Naive thymus-derived CD4-positive, alpha-beta T cell (primary cell): ENCODE results near the gene PIGZ. TPM values are rescaled to one million over a fixed set of nuclear protein-coding genes. Genes with fewer than 3 reads are reported as not detected.

Experiments used
- ATAC-seq: fragments of 150-1000 bp; cut with Tn5 transposase; 2 replicates; pipeline ENCODE4 v1.10.0; 2021; ENCODE audit warnings: mild to moderate bottlenecking, moderate library complexity
- CTCF ChIA-PET: fragments of 350-600 bp; sonication (Branson Sonifier 250); formaldehyde crosslinking; loops from one replicate; lab custom pipeline; 2021; ENCODE audit warnings: antibody characterized with exemption; lab: Charles Lee
- POLR2A ChIA-PET: fragments of 350-600 bp; sonication (Branson Sonifier 250); formaldehyde crosslinking; loops from one replicate; lab custom pipeline; 2021; ENCODE audit warnings: antibody characterized with exemption, inconsistent platforms; lab: Charles Lee
- DNase-seq, 9 donors: peaks; one replicate each; pipeline versions ENCODE4 v3.0.0 to v3.0.0-alpha.2; 2020 to 2022; ENCODE audit warnings: mixed read lengths in 1 of 9
- H3K27ac ChIP-seq: one replicate; pipeline ENCODE4 v1.7.0; 2013; ENCODE audit warnings: mild to moderate bottlenecking, low read depth, low read length, moderate library complexity
- H3K27me3 ChIP-seq, 2 donors: one replicate each; pipeline ENCODE4 v1.7.0; 2013; ENCODE audit warnings: low read length in 2 of 2, mild to moderate bottlenecking in 2 of 2, moderate library complexity in 2 of 2; ENCODE audit not compliant: control insufficient read depth in 2 of 2, insufficient read depth in 2 of 2
- H3K36me3 ChIP-seq, 3 experiments: 1 replicate in 2 of 3; 2 replicates in 1 of 3; pipeline ENCODE4 v1.7.0; 2013; ENCODE audit warnings: low read length in 3 of 3, mild to moderate bottlenecking in 3 of 3, moderate library complexity in 1 of 3; ENCODE audit not compliant: insufficient read depth in 3 of 3, control insufficient read depth in 2 of 3
- H3K4me1 ChIP-seq, 2 donors: one replicate each; pipeline ENCODE4 v1.7.0; 2013; ENCODE audit warnings: low read length in 2 of 2, mild to moderate bottlenecking in 2 of 2, moderate library complexity in 1 of 2; ENCODE audit not compliant: control insufficient read depth in 2 of 2, insufficient read depth in 2 of 2
- H3K4me3 ChIP-seq: 2 replicates; pipeline ENCODE4 v1.7.0; 2013; ENCODE audit warnings: mild to moderate bottlenecking, low read length
- H3K9me3 ChIP-seq, 3 experiments: 1 replicate in 2 of 3; 2 replicates in 1 of 3; pipeline ENCODE4 v1.7.0; 2013; ENCODE audit warnings: low read length in 3 of 3; ENCODE audit not compliant: control insufficient read depth in 2 of 3
- H3K27ac Mint-ChIP-seq, 9 donors: one replicate each; pipeline ENCODE4 v1.8.0; 2020 to 2022; ENCODE audit warnings: mixed read lengths in 9 of 9, mild to moderate bottlenecking in 8 of 9, moderate library complexity in 5 of 9, inconsistent platforms in 2 of 9
- H3K27me3 Mint-ChIP-seq, 5 donors: one replicate each; pipeline ENCODE4 v1.8.0; 2021 to 2022; ENCODE audit warnings: mixed read lengths in 5 of 5, mild to moderate bottlenecking in 1 of 5
- H3K36me3 Mint-ChIP-seq, 5 donors: one replicate each; pipeline ENCODE4 v1.8.0; 2020 to 2022; ENCODE audit warnings: mixed read lengths in 5 of 5, mild to moderate bottlenecking in 3 of 5, inconsistent platforms in 1 of 5
- H3K4me1 Mint-ChIP-seq, 7 donors: one replicate each; pipeline ENCODE4 v1.8.0; 2020 to 2022; ENCODE audit warnings: mixed read lengths in 7 of 7, mild to moderate bottlenecking in 3 of 7, inconsistent platforms in 1 of 7
- H3K4me3 Mint-ChIP-seq, 10 donors: one replicate each; pipeline ENCODE4 v1.8.0; 2020 to 2022; ENCODE audit warnings: mild to moderate bottlenecking in 10 of 10, mixed read lengths in 10 of 10, moderate library complexity in 6 of 10, inconsistent platforms in 2 of 10
- H3K9me3 Mint-ChIP-seq, 11 donors: one replicate each; pipeline ENCODE4 v1.8.0; 2020 to 2022; ENCODE audit warnings: mixed read lengths in 11 of 11, mild to moderate bottlenecking in 4 of 11, inconsistent platforms in 1 of 11, moderate library complexity in 1 of 11
- intact Hi-C, 2 donors: fragments of 100-400 bp; cut with micrococcal nuclease; formaldehyde crosslinking; loops; one replicate each; pipeline ENCODE4 v1.15.1; 2023
- polyA plus RNA-seq, 2 donors: library from polyadenylated mRNA; unstranded; fragments of 300-500 nt; fragmentation: Illumina TruSeq; gene quantifications; one replicate each; pipeline ENCODE4 v1.2.3, GENCODE V29; 2021
- total RNA-seq, 6 experiments: library from RNA in 5 of 6; stranded (reverse) in 5 of 6; gene quantifications; 1 replicate in 5 of 6; 2 replicates in 1 of 6; pipeline ENCODE4 v1.2.3 and lab custom pipeline; 2021 to 2026

The PIGZ gene
- 1 to 10 TPM in 2 of 5 experiments, under 1 TPM in 2, not detected in 1; 0.22 to 2.7 (median 1.6) TPM for total RNA-seq
- under 1 TPM; 0.20 to 0.65 TPM for polyA plus RNA-seq
- total RNA-seq (lab: John Stamatoyannopoulos, UW): not detected

GRCh38 chr3:196968233-196969133 is at the start of gene PIGZ:
TSS of gene PIGZ (minus strand) at chr3:196968833. CDS start at chr3:196952031, 16,802 bp downstream.
- ATAC-seq (peak; percentile 75), DNase-seq (peak in 7 of 9 donors; percentile 17 to 72 (median 33))
- Mint-ChIP-seq H3K4me1 (peaks cover 0 to 14% (median 6%) of the 10 kb centered on the region in 7 donors), H3K36me3 (peaks cover 0 to 14% (median 0%) of the 10 kb centered on the region in 5 donors), H3K9me3 (no peaks in the 10 kb centered on the region), H3K27ac (peak within 1 kb of the TSS in 2 of 9 donors; percentile 77 to 84), H3K4me3 (peak within 1 kb of the TSS; percentile 64 to 92 (median 84)), H3K27me3 (peaks cover 0 to 12% (median 4%) of the 10 kb centered on the region in 5 donors)
- H3K36me3 ChIP-seq: no peaks in the 10 kb centered on the region
- ChIA-PET POLR2A (no interaction called here), CTCF (no interaction called here)
- no peaks in the 10 kb centered on the region for H3K4me1 ChIP-seq
- H3K27me3 ChIP-seq: no peaks in the 10 kb centered on the region
- peak within 1 kb of the TSS; percentile 48 for H3K4me3 ChIP-seq
- intact Hi-C loops: loop anchor here (1.0 kb wide), 6 partner anchors 26 to 715 kb away; partner anchors contain the start of genes NCBP2 (in 2 of the 2) and PAK2 (in 1 of the 2)
- no peaks in the 10 kb centered on the region for H3K9me3 ChIP-seq
- peak within 1 kb of the TSS; percentile 51 for H3K27ac ChIP-seq

GRCh38 chr3:197017003-197017402 is 48.4 kb upstream of the PIGZ start:
- no peaks in the 10 kb centered on the region for H3K36me3 Mint-ChIP-seq
- H3K27me3 Mint-ChIP-seq: peaks cover 0 to 3% (median 0%) of the 10 kb centered on the region in 5 donors
- Histone ChIP-seq H3K4me3 (no peak overlapping the region), H3K36me3 (no peaks in the 10 kb centered on the region), H3K4me1 (no peaks in the 10 kb centered on the region), H3K27me3 (no peaks in the 10 kb centered on the region), H3K27ac (no peak overlapping the region), H3K9me3 (no peaks in the 10 kb centered on the region)
- no peak overlapping the region for H3K27ac Mint-ChIP-seq
- DNase-seq (no peak), ATAC-seq (no peak)
- ChIA-PET CTCF (no interaction called here), POLR2A (no interaction called here)
- intact Hi-C loops: no loop called here
- H3K4me3 Mint-ChIP-seq: no peak overlapping the region
- H3K4me1 Mint-ChIP-seq: no peaks in the 10 kb centered on the region
- no peaks in the 10 kb centered on the region for H3K9me3 Mint-ChIP-seq

GRCh38 chr3:197015790-197016736 is 47.4 kb upstream of the PIGZ start:
- no peaks in the 10 kb centered on the region for H3K9me3 ChIP-seq
- ChIA-PET CTCF (no interaction called here), POLR2A (no interaction called here)
- no peak overlapping the region for H3K27ac ChIP-seq
- H3K27me3 ChIP-seq: no peaks in the 10 kb centered on the region
- ATAC-seq: peak; percentile 27
- H3K4me3 ChIP-seq: no peak overlapping the region
- no peaks in the 10 kb centered on the region for H3K4me1 ChIP-seq
- Mint-ChIP-seq H3K9me3 (no peaks in the 10 kb centered on the region), H3K27ac (no peak overlapping the region), H3K27me3 (peaks cover 0 to 3% (median 0%) of the 10 kb centered on the region in 5 donors), H3K36me3 (no peaks in the 10 kb centered on the region), H3K4me1 (no peaks in the 10 kb centered on the region), H3K4me3 (no peak overlapping the region)
- H3K36me3 ChIP-seq: no peaks in the 10 kb centered on the region
- no peak for DNase-seq
- intact Hi-C loops: no loop called here

GRCh38 chr3:197014942-197015575 is 46.4 kb upstream of the PIGZ start:
- ATAC-seq (no peak), DNase-seq (peak in 1 of 9 donors; percentile 3)
- Mint-ChIP-seq H3K36me3 (no peaks in the 10 kb centered on the region), H3K4me3 (no peak overlapping the region), H3K9me3 (no peaks in the 10 kb centered on the region), H3K27ac (no peak overlapping the region), H3K27me3 (peaks cover 0 to 3% (median 0%) of the 10 kb centered on the region in 5 donors), H3K4me1 (no peaks in the 10 kb centered on the region)
- no peaks in the 10 kb centered on the region for H3K9me3 ChIP-seq
- H3K27me3 ChIP-seq: no peaks in the 10 kb centered on the region
- intact Hi-C loops: no loop called here
- H3K27ac ChIP-seq: no peak overlapping the region
- H3K4me3 ChIP-seq: no peak overlapping the region
- CTCF ChIA-PET: no interaction called here
- no peaks in the 10 kb centered on the region for H3K4me1 ChIP-seq
- POLR2A ChIA-PET: no interaction called here
- H3K36me3 ChIP-seq: no peaks in the 10 kb centered on the region

GRCh38 chr3:197014024-197014423 is 45.4 kb upstream of the PIGZ start:
- Histone ChIP-seq H3K9me3 (no peaks in the 10 kb centered on the region), H3K36me3 (no peaks in the 10 kb centered on the region), H3K27ac (no peak overlapping the region), H3K27me3 (no peaks in the 10 kb centered on the region), H3K4me1 (no peaks in the 10 kb centered on the region), H3K4me3 (no peak overlapping the region)
- intact Hi-C loops: no loop called here
- DNase-seq: no peak
- Mint-ChIP-seq H3K4me1 (no peaks in the 10 kb centered on the region), H3K36me3 (no peaks in the 10 kb centered on the region), H3K27ac (no peak overlapping the region), H3K27me3 (no peaks in the 10 kb centered on the region), H3K9me3 (no peaks in the 10 kb centered on the region), H3K4me3 (no peak overlapping the region)
- POLR2A ChIA-PET: no interaction called here
- ATAC-seq: no peak
- CTCF ChIA-PET: no interaction called here

- H3K4me1 ChIP-seq: no peaks in the 10 kb centered on the region
- DNase-seq (no peak), ATAC-seq (no peak)
- no peaks in the 10 kb centered on the region for H3K9me3 ChIP-seq
- Mint-ChIP-seq H3K36me3 (no peaks in the 10 kb centered on the region), H3K27ac (no peak overlapping the region), H3K4me3 (no peak overlapping the region), H3K9me3 (no peaks in the 10 kb centered on the region), H3K27me3 (no peaks in the 10 kb centered on the region), H3K4me1 (no peaks in the 10 kb centered on the region)
- CTCF ChIA-PET: no interaction called here
- H3K36me3 ChIP-seq: no peaks in the 10 kb centered on the region
- H3K27me3 ChIP-seq: no peaks in the 10 kb centered on the region
- no peak overlapping the region for H3K4me3 ChIP-seq
- POLR2A ChIA-PET: no interaction called here
- intact Hi-C loops: no loop called here
- H3K27ac ChIP-seq: no peak overlapping the region
Measured at GRCh38 chr3:197012540-197012883, 43.9 kb upstream of the PIGZ start.
